Measurements from ENCODE around the gene RS1.

DNA sequence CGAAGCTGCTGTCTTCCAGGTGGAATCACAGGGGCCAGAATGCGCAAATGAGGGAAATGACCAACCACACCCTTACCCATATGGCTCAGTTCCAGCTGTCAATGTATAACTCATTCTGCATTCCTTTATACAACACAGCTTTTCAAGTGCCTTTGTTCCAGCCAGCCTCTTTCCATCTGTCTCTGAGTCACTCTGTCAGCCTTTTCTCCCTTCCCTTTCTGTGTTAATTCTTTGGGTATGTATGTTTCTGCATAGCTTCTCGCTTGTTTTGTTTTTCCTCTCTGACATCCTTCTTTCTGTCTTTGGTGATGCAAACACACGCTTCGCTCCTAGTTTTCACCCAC is 54.5 kb downstream of the RS1 start:
- TF ChIP-seq, protein P1, sequence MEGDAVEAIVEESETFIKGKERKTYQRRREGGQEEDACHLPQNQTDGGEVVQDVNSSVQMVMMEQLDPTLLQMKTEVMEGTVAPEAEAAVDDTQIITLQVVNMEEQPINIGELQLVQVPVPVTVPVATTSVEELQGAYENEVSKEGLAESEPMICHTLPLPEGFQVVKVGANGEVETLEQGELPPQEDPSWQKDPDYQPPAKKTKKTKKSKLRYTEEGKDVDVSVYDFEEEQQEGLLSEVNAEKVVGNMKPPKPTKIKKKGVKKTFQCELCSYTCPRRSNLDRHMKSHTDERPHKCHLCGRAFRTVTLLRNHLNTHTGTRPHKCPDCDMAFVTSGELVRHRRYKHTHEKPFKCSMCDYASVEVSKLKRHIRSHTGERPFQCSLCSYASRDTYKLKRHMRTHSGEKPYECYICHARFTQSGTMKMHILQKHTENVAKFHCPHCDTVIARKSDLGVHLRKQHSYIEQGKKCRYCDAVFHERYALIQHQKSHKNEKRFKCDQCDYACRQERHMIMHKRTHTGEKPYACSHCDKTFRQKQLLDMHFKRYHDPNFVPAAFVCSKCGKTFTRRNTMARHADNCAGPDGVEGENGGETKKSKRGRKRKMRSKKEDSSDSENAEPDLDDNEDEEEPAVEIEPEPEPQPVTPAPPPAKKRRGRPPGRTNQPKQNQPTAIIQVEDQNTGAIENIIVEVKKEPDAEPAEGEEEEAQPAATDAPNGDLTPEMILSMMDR (conservative IDR thresholded peaks at IDR 0.05; ENCODE audit: low read depth, low read length) = no peak
- no peak for TF ChIP-seq EZH2 (IDR thresholded peaks at IDR 0.05; ENCODE audit: low read length, unreplicated experiment)
- no peak for TF ChIP-seq EZH2phosphoT487 (IDR thresholded peaks at IDR 0.05; ENCODE audit: borderline replicate concordance, low read length)

Measured in PC-3 (cell line).